Measurements from ENCODE around the gene NHERF1. TPM values are rescaled to one million over a fixed set of nuclear protein-coding genes. Genes with fewer than 3 reads are reported as not detected.

The NHERF1 gene
- polyA plus RNA-seq, 4 donors, result 165 to 210 (median 175) TPM

GRCh38 chr17:74732042-74732867, 16.2 kb upstream of the NHERF1 start:
- no peak for DNase-seq (ENCODE audit: low read depth in 4 of 4, low spot score in 3 of 4)

- DNase-seq (ENCODE audit: low read depth in 4 of 4, low spot score in 3 of 4), result no peak
Measured at GRCh38 chr17:74733365-74734122, 14.9 kb upstream of the NHERF1 start.

GRCh38 chr17:74734256-74734655, 14.2 kb upstream of the NHERF1 start:
- DNase-seq (ENCODE audit: low read depth in 4 of 4, low spot score in 3 of 4), result no peak

- DNase-seq (ENCODE audit: low read depth in 4 of 4, low spot score in 3 of 4), result no peak
Measured at GRCh38 chr17:74736513-74737298, 11.7 kb upstream of the NHERF1 start, which contains the start of gene RAB37. TSS of gene RAB37 (plus strand) at chr17:74737256. CDS start at chr17:74737273, 17 bp downstream.

GRCh38 chr17:74737299-74738050, 11.0 kb upstream of the NHERF1 start:
- DNase-seq (ENCODE audit: low read depth in 4 of 4, low spot score in 3 of 4), result no peak

- DNase-seq (ENCODE audit: low read depth in 4 of 4, low spot score in 3 of 4), result no peak
Measured at GRCh38 chr17:74738051-74738996, 10.1 kb upstream of the NHERF1 start.

- no peak for DNase-seq (ENCODE audit: low read depth in 4 of 4, low spot score in 3 of 4)
Measured at GRCh38 chr17:74739227-74739831, 9.1 kb upstream of the NHERF1 start.

GRCh38 chr17:74740173-74740572, 8.3 kb upstream of the NHERF1 start:
- no peak for DNase-seq (ENCODE audit: low read depth in 4 of 4, low spot score in 3 of 4)

GRCh38 chr17:74740641-74741387, 7.6 kb upstream of the NHERF1 start:
- DNase-seq (ENCODE audit: low read depth in 4 of 4, low spot score in 3 of 4), result no peak

- DNase-seq (ENCODE audit: low read depth in 4 of 4, low spot score in 3 of 4), result no peak
Measured at GRCh38 chr17:74742153-74742515, 6.3 kb upstream of the NHERF1 start.

GRCh38 chr17:74742978-74743545, 5.4 kb upstream of the NHERF1 start:
- DNase-seq (ENCODE audit: low read depth in 4 of 4, low spot score in 3 of 4), result no peak

GRCh38 chr17:74743755-74744154, 4.7 kb upstream of the NHERF1 start:
- DNase-seq (ENCODE audit: low read depth in 4 of 4, low spot score in 3 of 4), result no peak

- no peak for DNase-seq (ENCODE audit: low read depth in 4 of 4, low spot score in 3 of 4)
Measured at GRCh38 chr17:74744349-74744713, 4.1 kb upstream of the NHERF1 start.

- DNase-seq (ENCODE audit: low read depth in 4 of 4, low spot score in 3 of 4), result no peak
Measured at GRCh38 chr17:74744714-74745547, 3.5 kb upstream of the NHERF1 start.

- DNase-seq (ENCODE audit: low read depth in 4 of 4, low spot score in 3 of 4), result no peak
Measured at GRCh38 chr17:74745548-74746177, 2.8 kb upstream of the NHERF1 start.

GRCh38 chr17:74746376-74746775, 2.1 kb upstream of the NHERF1 start:
- no peak for DNase-seq (ENCODE audit: low read depth in 4 of 4, low spot score in 3 of 4)

Measured in right renal pelvis (tissue), 4 donors.